DND-41 (cell line): ENCODE measurements around the gene PLSCR3.

Experiments used
- ATAC-seq: fragments of 200-7000 bp; cut with Tn5 transposase; 3 replicates; pipeline ENCODE4 v1.9.1; 2021; ENCODE audit warnings: low read depth; ENCODE audit not compliant: insufficient read depth
- DNase-seq: peaks from one replicate; pipeline ENCODE4 v3.0.0-alpha.2; 2020
- H2AFZ ChIP-seq: 2 replicates; pipeline ENCODE4 v1.6.0; 2012; ENCODE audit warnings: low read depth, low read length
- H3K27ac ChIP-seq: 2 replicates; pipeline ENCODE4 v1.5.1; 2012; ENCODE audit warnings: low read length, inconsistent platforms
- H3K27me3 ChIP-seq: fragments of 200-600 bp; sonication (generic); 2 replicates; pipeline ENCODE4 v1.6.0; 2012; ENCODE audit warnings: low read length, mild to moderate bottlenecking, inconsistent platforms; ENCODE audit not compliant: insufficient read depth, poor library complexity
- H3K36me3 ChIP-seq: 2 replicates; pipeline ENCODE4 v1.5.1; 2012; ENCODE audit warnings: low read length, inconsistent platforms; ENCODE audit not compliant: insufficient read depth
- H3K4me1 ChIP-seq: 2 replicates; pipeline ENCODE4 v1.5.1; 2012; ENCODE audit warnings: mild to moderate bottlenecking, low read length; ENCODE audit not compliant: insufficient read depth
- H3K4me2 ChIP-seq: 2 replicates; pipeline ENCODE4 v1.6.0; 2012; ENCODE audit warnings: mild to moderate bottlenecking, moderate library complexity, low read length, inconsistent platforms; ENCODE audit not compliant: insufficient read depth
- H3K4me3 ChIP-seq, 2 experiments: fragments of 200-600 bp in 1 of 2; shearing (Covaris generic) in 1 of 2; 2 replicates each; pipeline ENCODE4 v1.5.1; 2012 to 2016; ENCODE audit warnings: inconsistent platforms in 2 of 2, low read length in 2 of 2, mild to moderate bottlenecking in 2 of 2, low read depth in 1 of 2, moderate library complexity in 1 of 2
- H3K79me2 ChIP-seq: 2 replicates; pipeline ENCODE4 v1.6.0; 2012; ENCODE audit warnings: low read length, inconsistent platforms; ENCODE audit not compliant: insufficient read depth
- H3K9ac ChIP-seq: 2 replicates; pipeline ENCODE4 v1.6.0; 2012; ENCODE audit warnings: low read depth, mild to moderate bottlenecking, inconsistent platforms, low read length, moderate library complexity
- H3K9me3 ChIP-seq: 2 replicates; pipeline ENCODE4 v1.5.1; 2012; ENCODE audit warnings: low read length, moderate library complexity, mild to moderate bottlenecking, inconsistent platforms; ENCODE audit not compliant: insufficient read depth, severe bottlenecking
- H4K20me1 ChIP-seq: 2 replicates; pipeline ENCODE4 v1.6.0; 2012; ENCODE audit warnings: low read length; ENCODE audit not compliant: insufficient read depth
- EZH2 ChIP-seq: IDR thresholded peaks from 3 replicates; pipeline ENCODE4 v1.6.1; 2012; ENCODE audit warnings: borderline replicate concordance, low read depth, mild to moderate bottlenecking, moderate library complexity, low read length, inconsistent platforms; ENCODE audit not compliant: severe bottlenecking
- TF ChIP-seq, protein P1 (sequence below): IDR thresholded peaks from 2 replicates; pipeline ENCODE4 v1.5.1; 2012; ENCODE audit warnings: borderline replicate concordance, low read length, moderate library complexity, mild to moderate bottlenecking; ENCODE audit not compliant: poor library complexity, severe bottlenecking; ENCODE audit errors: extremely low read depth

PLSCR3 gene

DNA sequence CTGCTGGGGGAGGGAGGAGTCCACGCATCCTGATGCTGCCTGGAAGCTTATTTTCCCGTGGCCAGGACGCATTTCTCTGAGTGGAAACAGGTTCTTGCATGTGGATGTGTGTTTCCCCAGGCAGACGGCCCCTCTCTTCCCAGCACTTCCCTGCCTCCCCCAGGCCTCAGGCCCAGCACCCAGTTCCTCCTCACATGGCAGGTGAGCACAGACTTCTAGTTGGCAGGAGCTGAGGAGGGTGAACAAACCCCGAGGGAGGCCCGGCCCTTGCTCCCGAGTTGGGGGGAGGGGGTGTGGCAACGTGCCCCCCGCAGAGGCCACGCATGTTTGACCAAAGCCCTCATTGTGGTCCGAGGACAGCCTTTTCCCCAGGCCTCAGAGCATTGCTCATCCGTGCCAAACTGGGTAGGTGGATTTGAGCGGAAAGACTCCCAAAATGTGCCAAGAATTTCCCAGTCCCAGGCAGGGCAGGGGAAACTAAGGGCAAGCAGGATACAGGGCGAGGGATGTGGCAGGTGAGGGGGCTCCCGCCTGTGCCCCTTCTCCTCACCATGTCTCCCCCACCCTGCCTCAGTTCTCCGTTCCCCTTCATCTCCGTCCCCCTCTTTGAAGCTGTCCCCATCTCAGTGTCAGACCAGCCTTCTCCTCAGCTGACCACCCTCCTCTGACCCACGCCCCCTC is 24.3 kb upstream of the PLSCR3 start:
- Histone ChIP-seq H3K27ac (no peak overlapping the region), H3K4me2 (no peak overlapping the region), H3K9me3 (no peaks in the 10 kb centered on the region), H3K27me3 (no peaks in the 10 kb centered on the region), H2AFZ (no peak overlapping the region), H3K4me1 (no peaks in the 10 kb centered on the region), H3K36me3 (no peaks in the 10 kb centered on the region), H4K20me1 (no peaks in the 10 kb centered on the region), H3K79me2 (no peaks in the 10 kb centered on the region), H3K9ac (no peak overlapping the region), H3K4me3 (no peak overlapping the region)
- TF ChIP-seq, protein P1, sequence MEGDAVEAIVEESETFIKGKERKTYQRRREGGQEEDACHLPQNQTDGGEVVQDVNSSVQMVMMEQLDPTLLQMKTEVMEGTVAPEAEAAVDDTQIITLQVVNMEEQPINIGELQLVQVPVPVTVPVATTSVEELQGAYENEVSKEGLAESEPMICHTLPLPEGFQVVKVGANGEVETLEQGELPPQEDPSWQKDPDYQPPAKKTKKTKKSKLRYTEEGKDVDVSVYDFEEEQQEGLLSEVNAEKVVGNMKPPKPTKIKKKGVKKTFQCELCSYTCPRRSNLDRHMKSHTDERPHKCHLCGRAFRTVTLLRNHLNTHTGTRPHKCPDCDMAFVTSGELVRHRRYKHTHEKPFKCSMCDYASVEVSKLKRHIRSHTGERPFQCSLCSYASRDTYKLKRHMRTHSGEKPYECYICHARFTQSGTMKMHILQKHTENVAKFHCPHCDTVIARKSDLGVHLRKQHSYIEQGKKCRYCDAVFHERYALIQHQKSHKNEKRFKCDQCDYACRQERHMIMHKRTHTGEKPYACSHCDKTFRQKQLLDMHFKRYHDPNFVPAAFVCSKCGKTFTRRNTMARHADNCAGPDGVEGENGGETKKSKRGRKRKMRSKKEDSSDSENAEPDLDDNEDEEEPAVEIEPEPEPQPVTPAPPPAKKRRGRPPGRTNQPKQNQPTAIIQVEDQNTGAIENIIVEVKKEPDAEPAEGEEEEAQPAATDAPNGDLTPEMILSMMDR: no peak
- TF ChIP-seq EZH2: no peak
- ATAC-seq: no peak
- no peak for DNase-seq

GRCh38 chr17:7417056-7417655 is 22.8 kb upstream of the PLSCR3 start:
- Histone ChIP-seq H3K9me3 (no peaks in the 10 kb centered on the region), H3K79me2 (no peaks in the 10 kb centered on the region), H3K27me3 (no peaks in the 10 kb centered on the region), H3K4me3 (no peak overlapping the region), H3K9ac (no peak overlapping the region), H2AFZ (no peak overlapping the region), H4K20me1 (no peaks in the 10 kb centered on the region), H3K27ac (no peak overlapping the region), H3K36me3 (no peaks in the 10 kb centered on the region), H3K4me2 (no peak overlapping the region), H3K4me1 (no peaks in the 10 kb centered on the region)
- ATAC-seq (no peak), DNase-seq (no peak)
- no peak for TF ChIP-seq EZH2
- TF ChIP-seq, protein P1: no peak

DNA sequence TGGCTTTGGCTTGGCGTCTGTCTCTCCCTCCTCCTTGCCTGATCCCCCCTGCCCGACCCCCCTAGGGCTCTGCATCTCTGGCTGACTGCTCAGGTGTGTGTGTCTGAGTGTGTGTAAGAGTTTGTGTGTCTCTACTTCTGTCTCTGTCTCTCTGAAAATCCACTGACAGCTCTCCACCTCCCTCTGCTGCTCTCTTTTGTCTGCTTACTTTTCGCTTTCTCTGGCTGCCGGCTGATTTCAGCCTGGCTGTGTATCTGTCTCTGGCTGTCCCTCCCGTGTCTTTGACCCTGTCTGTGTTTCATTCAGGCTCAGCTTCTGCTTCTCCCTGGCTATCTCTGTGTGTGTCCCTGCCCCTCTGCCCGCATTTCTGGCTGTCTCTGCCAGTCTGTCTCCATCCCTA is 22.0 kb upstream of the PLSCR3 start:
- no peak for DNase-seq
- Histone ChIP-seq H3K79me2 (no peaks in the 10 kb centered on the region), H3K27me3 (no peaks in the 10 kb centered on the region), H3K9me3 (no peaks in the 10 kb centered on the region), H3K36me3 (no peaks in the 10 kb centered on the region), H3K4me1 (no peaks in the 10 kb centered on the region), H3K27ac (no peak overlapping the region), H3K9ac (no peak overlapping the region), H3K4me2 (no peak overlapping the region), H3K4me3 (no peak overlapping the region), H2AFZ (no peak overlapping the region), H4K20me1 (no peaks in the 10 kb centered on the region)
- ATAC-seq: no peak
- TF ChIP-seq EZH2: no peak
- TF ChIP-seq, protein P1: no peak
